Activated naive CD8-positive, alpha-beta T cell (primary cell): ENCODE results near the gene CAMTA1.
"Not testable (repeated sequence)": the region's sequence is repeated elsewhere in the genome, so short reads cannot be mapped to it uniquely, and the experiment has no call there.

Experiments
- H3K27ac Mint-ChIP-seq: one replicate; pipeline ENCODE4 v1.8.0; 2021; ENCODE audit warnings: mixed read lengths
- H3K27me3 Mint-ChIP-seq: one replicate; pipeline ENCODE4 v1.8.0; 2021; ENCODE audit warnings: mixed read lengths
- H3K36me3 Mint-ChIP-seq: one replicate; pipeline ENCODE4 v1.8.0; 2021; ENCODE audit warnings: mixed read lengths
- H3K4me1 Mint-ChIP-seq: one replicate; pipeline ENCODE4 v1.8.0; 2021; ENCODE audit warnings: low read depth, mixed read lengths
- H3K4me3 Mint-ChIP-seq: one replicate; pipeline ENCODE4 v1.8.0; 2021; ENCODE audit warnings: mild to moderate bottlenecking, mixed read lengths
- H3K9me3 Mint-ChIP-seq: one replicate; pipeline ENCODE4 v1.8.0; 2021; ENCODE audit warnings: low read depth, mixed read lengths

The CAMTA1 gene

GRCh38 chr1:7405844-7406500 lies 620.7 kb downstream of the CAMTA1 start:
- Mint-ChIP-seq H3K4me1 (no peaks in the 10 kb centered on the region), H3K9me3 (no peaks in the 10 kb centered on the region), H3K27me3 (peaks cover 12% of the 10 kb centered on the region), H3K27ac (no peak overlapping the region), H3K36me3 (no peaks in the 10 kb centered on the region), H3K4me3 (no peak overlapping the region)

GRCh38 chr1:7406641-7407543 lies 621.6 kb downstream of the CAMTA1 start:
- Mint-ChIP-seq H3K4me1 (no peaks in the 10 kb centered on the region), H3K27me3 (peaks cover 9% of the 10 kb centered on the region), H3K36me3 (no peaks in the 10 kb centered on the region), H3K27ac (no peak overlapping the region), H3K9me3 (no peaks in the 10 kb centered on the region), H3K4me3 (no peak overlapping the region)

GRCh38 chr1:7407544-7407895 lies 622.3 kb downstream of the CAMTA1 start:
- no peak overlapping the region for H3K4me3 Mint-ChIP-seq
- H3K27me3 Mint-ChIP-seq, result peaks cover 6% of the 10 kb centered on the region
- H3K27ac Mint-ChIP-seq, result no peak overlapping the region
- no peaks in the 10 kb centered on the region for H3K4me1 Mint-ChIP-seq
- H3K36me3 Mint-ChIP-seq, result no peaks in the 10 kb centered on the region
- no peaks in the 10 kb centered on the region for H3K9me3 Mint-ChIP-seq

GRCh38 chr1:7407980-7408770 lies 622.9 kb downstream of the CAMTA1 start:
- Mint-ChIP-seq H3K27ac (no peak overlapping the region), H3K36me3 (no peaks in the 10 kb centered on the region), H3K27me3 (peaks cover 5% of the 10 kb centered on the region), H3K4me3 (no peak overlapping the region), H3K9me3 (no peaks in the 10 kb centered on the region), H3K4me1 (no peaks in the 10 kb centered on the region)

GRCh38 chr1:7408771-7409150 lies 623.5 kb downstream of the CAMTA1 start:
- no peaks in the 10 kb centered on the region for H3K4me1 Mint-ChIP-seq
- H3K9me3 Mint-ChIP-seq, result no peaks in the 10 kb centered on the region
- H3K27ac Mint-ChIP-seq, result no peak overlapping the region
- H3K27me3 Mint-ChIP-seq, result no peaks in the 10 kb centered on the region
- no peak overlapping the region for H3K4me3 Mint-ChIP-seq
- no peaks in the 10 kb centered on the region for H3K36me3 Mint-ChIP-seq

GRCh38 chr1:7409278-7409677 lies 624.0 kb downstream of the CAMTA1 start:
- H3K27ac Mint-ChIP-seq, result no peak overlapping the region
- no peaks in the 10 kb centered on the region for H3K4me1 Mint-ChIP-seq
- no peak overlapping the region for H3K4me3 Mint-ChIP-seq
- no peaks in the 10 kb centered on the region for H3K9me3 Mint-ChIP-seq
- H3K27me3 Mint-ChIP-seq, result no peaks in the 10 kb centered on the region
- H3K36me3 Mint-ChIP-seq, result no peaks in the 10 kb centered on the region

- H3K4me3 Mint-ChIP-seq, result no peak overlapping the region
- no peak overlapping the region for H3K27ac Mint-ChIP-seq
- H3K4me1 Mint-ChIP-seq, result no peaks in the 10 kb centered on the region
- H3K9me3 Mint-ChIP-seq, result no peaks in the 10 kb centered on the region
- no peaks in the 10 kb centered on the region for H3K36me3 Mint-ChIP-seq
- no peaks in the 10 kb centered on the region for H3K27me3 Mint-ChIP-seq
Observed at GRCh38 chr1:7410156-7410555, 624.9 kb downstream of the CAMTA1 start.

GRCh38 chr1:7417618-7418017 lies 632.4 kb downstream of the CAMTA1 start:
- H3K27ac Mint-ChIP-seq, H3K27me3 Mint-ChIP-seq, H3K4me1 Mint-ChIP-seq, H3K4me3 Mint-ChIP-seq, H3K36me3 Mint-ChIP-seq, H3K9me3 Mint-ChIP-seq: not testable (repeated sequence)

- Mint-ChIP-seq H3K36me3 (no peaks in the 10 kb centered on the region), H3K9me3 (no peaks in the 10 kb centered on the region), H3K27ac (no peak overlapping the region), H3K4me3 (no peak overlapping the region), H3K4me1 (no peaks in the 10 kb centered on the region), H3K27me3 (peaks cover 3% of the 10 kb centered on the region)
Observed at GRCh38 chr1:7418442-7419080, 633.3 kb downstream of the CAMTA1 start.

GRCh38 chr1:7420098-7420445 lies 634.8 kb downstream of the CAMTA1 start:
- Mint-ChIP-seq H3K27ac (no peak overlapping the region), H3K27me3 (peaks cover 3% of the 10 kb centered on the region), H3K9me3 (no peaks in the 10 kb centered on the region), H3K36me3 (no peaks in the 10 kb centered on the region), H3K4me3 (no peak overlapping the region), H3K4me1 (no peaks in the 10 kb centered on the region)

- H3K4me1 Mint-ChIP-seq, result no peaks in the 10 kb centered on the region
- no peak overlapping the region for H3K4me3 Mint-ChIP-seq
- H3K36me3 Mint-ChIP-seq, result no peaks in the 10 kb centered on the region
- H3K9me3 Mint-ChIP-seq, result no peaks in the 10 kb centered on the region
- H3K27me3 Mint-ChIP-seq, result peaks cover 3% of the 10 kb centered on the region
- no peak overlapping the region for H3K27ac Mint-ChIP-seq
Observed at GRCh38 chr1:7420470-7421100, 635.3 kb downstream of the CAMTA1 start.

- no peaks in the 10 kb centered on the region for H3K9me3 Mint-ChIP-seq
- H3K27me3 Mint-ChIP-seq, result peaks cover 3% of the 10 kb centered on the region
Observed at GRCh38 chr1:7421471-7422075, 636.3 kb downstream of the CAMTA1 start.

GRCh38 chr1:7422081-7422480 lies 636.8 kb downstream of the CAMTA1 start:
- Mint-ChIP-seq H3K4me3 (no peak overlapping the region), H3K9me3 (no peaks in the 10 kb centered on the region), H3K27ac (no peak overlapping the region)

More at GRCh38 chr1:7421471-7422075, 636.3 kb downstream of the CAMTA1 start:
- Mint-ChIP-seq H3K4me3 (no peak overlapping the region), H3K36me3 (no peaks in the 10 kb centered on the region), H3K27ac (no peak overlapping the region), H3K4me1 (no peaks in the 10 kb centered on the region)

GRCh38 chr1:7422561-7422960 lies 637.3 kb downstream of the CAMTA1 start:
- no peak overlapping the region for H3K27ac Mint-ChIP-seq
- no peaks in the 10 kb centered on the region for H3K4me1 Mint-ChIP-seq
- peaks cover 3% of the 10 kb centered on the region for H3K27me3 Mint-ChIP-seq
- no peaks in the 10 kb centered on the region for H3K9me3 Mint-ChIP-seq
- no peaks in the 10 kb centered on the region for H3K36me3 Mint-ChIP-seq
- no peak overlapping the region for H3K4me3 Mint-ChIP-seq

More at GRCh38 chr1:7422081-7422480, 636.8 kb downstream of the CAMTA1 start:
- H3K4me1 Mint-ChIP-seq, result no peaks in the 10 kb centered on the region
- H3K36me3 Mint-ChIP-seq, result no peaks in the 10 kb centered on the region
- H3K27me3 Mint-ChIP-seq, result peaks cover 3% of the 10 kb centered on the region
